ENCODE measurements around the gene ODAD2.
"Not testable (repeated sequence)": the region's sequence is repeated elsewhere in the genome, so short reads cannot be mapped to it uniquely, and the experiment has no call there.

The ODAD2 gene

DNA sequence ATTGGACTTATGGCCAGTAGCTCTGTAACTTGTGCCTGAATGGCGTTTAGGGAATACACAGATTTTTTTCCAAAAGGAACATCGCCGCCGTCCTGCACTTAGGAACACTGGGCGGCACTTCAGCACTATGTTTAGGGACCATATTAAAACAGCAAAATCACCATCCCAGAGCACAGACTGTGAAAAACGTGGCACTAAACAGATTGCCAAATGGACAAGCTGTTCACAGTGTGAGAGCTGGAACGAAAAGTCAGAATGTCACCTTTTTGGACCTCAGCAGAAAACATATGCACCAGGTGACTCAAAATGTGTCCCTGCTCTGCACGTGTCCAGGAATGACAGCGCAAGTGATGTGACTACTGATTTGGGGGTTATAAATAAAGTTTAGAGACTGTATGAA lies 87.9 kb downstream of the ODAD2 start:
- H3K27ac Mint-ChIP-seq = no peak overlapping the region
- H3K4me3 Mint-ChIP-seq = no peak overlapping the region
- DNase-seq (ENCODE audit: low spot score in 2 of 2) (no peak), ATAC-seq (no peak)
- no peaks in the 10 kb centered on the region for H3K9me3 Mint-ChIP-seq
- H3K36me3 Mint-ChIP-seq = no peaks in the 10 kb centered on the region
- no peaks in the 10 kb centered on the region for H3K4me1 Mint-ChIP-seq

DNA sequence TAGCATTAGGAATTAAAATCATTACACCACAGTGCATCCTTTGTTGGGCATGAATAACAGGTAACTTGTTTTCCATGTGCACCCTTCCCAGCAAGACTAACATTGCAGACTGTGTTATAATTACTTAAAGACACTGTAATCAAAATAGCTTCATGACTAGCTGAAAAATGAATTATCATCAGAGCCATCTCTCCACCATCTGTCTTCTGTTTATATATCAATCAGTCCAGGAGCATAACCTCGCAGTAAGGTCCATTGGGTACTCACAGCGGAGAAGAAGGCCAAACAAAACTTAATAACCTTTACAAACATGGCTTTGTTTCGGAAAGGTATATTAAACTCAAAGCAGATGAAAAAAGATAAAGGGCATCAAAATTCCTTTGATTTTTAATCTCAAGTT lies 90.6 kb downstream of the ODAD2 start:
- DNase-seq (ENCODE audit: low spot score in 2 of 2) (no peak), ATAC-seq (no peak)
- Mint-ChIP-seq H3K36me3 (no peaks in the 10 kb centered on the region), H3K4me3 (no peak overlapping the region), H3K4me1 (no peaks in the 10 kb centered on the region), H3K9me3 (peaks cover 2% of the 10 kb centered on the region), H3K27ac (no peak overlapping the region)

DNA sequence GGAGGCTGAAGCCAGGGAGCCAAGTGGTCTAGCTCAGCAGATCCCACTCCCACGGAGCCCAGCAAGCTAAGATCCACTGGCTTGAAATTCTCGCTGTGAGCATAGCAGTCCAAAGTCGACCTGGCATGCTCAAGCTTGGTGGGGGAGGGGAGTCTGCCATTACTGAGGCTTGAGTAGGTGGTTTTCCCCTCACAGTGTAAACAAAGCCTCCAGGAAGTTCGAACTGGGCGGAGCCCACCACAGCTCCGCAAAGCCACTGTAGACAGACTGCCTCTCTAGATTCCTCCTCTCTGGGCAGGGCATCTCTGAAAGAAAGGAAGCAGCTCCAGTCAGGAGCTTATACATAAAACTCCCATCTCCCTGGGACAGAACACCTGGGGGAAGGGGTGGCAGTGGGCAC lies 99.4 kb downstream of the ODAD2 start:
- ATAC-seq; H3K4me1 Mint-ChIP-seq; H3K36me3 Mint-ChIP-seq; H3K4me3 Mint-ChIP-seq; DNase-seq (ENCODE audit: low spot score in 2 of 2): not testable (repeated sequence)
- Mint-ChIP-seq H3K9me3 (peaks cover 15% of the 10 kb centered on the region), H3K27ac (peak overlapping the region; percentile 39)

DNA sequence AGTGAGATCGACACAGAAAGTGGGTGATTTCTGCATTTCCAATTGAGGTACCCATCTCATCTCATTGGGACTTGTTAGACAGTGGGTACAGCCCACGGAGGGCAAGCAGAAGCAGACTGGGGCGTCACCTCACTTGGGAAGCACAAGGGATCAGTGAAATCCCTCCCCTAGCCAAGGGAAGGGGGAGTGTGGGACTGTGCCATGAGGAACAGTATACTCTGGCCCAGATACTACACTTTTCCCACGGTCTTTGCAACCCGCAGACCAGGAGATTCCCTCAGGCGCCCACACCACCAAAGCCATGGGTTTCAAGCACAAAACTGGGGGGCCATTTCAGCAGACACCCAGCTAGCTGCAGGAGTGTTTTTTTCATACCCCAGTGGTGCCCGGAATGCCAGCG lies 99.8 kb downstream of the ODAD2 start:
- H3K9me3 Mint-ChIP-seq = peaks cover 15% of the 10 kb centered on the region
- ATAC-seq (no peak), DNase-seq (ENCODE audit: low spot score in 2 of 2) (no peak)
- H3K36me3 Mint-ChIP-seq = no peaks in the 10 kb centered on the region
- no peak overlapping the region for H3K27ac Mint-ChIP-seq
- peaks cover 6% of the 10 kb centered on the region for H3K4me1 Mint-ChIP-seq
- no peak overlapping the region for H3K4me3 Mint-ChIP-seq

DNA sequence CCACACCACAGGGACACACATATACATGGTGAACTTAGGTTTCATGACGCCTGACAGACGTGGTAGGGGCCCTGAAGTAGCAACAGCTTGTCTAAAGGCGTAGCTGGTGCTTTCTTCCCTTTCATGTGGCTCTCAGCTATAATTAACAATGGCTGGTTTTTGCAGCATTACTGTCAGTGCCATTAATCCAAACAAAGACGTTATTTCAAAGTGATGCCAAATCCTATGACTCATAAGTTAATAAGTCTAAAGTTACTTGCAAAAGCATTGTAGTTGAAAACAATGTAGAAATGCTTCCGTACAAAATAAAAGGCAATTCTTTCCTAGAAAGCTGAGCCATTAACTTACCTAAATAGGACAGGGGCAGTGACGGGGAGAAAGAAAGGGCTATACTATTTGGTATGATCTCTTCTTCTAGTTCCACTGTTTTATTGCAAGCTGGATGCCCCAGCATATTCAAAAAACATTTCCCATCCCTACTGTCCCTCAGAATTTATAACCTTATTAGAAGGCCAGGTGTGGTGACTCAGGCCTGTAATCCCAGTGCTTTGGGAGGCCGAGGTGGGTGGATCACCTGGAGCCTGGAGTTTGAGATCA lies 105.4 kb downstream of the ODAD2 start:
- DNase-seq (ENCODE audit: low spot score in 2 of 2) = no peak
- H3K4me3 Mint-ChIP-seq = no peak overlapping the region
- no peaks in the 10 kb centered on the region for H3K4me1 Mint-ChIP-seq
- ATAC-seq = no peak
- H3K27ac Mint-ChIP-seq = no peak overlapping the region
- H3K9me3 Mint-ChIP-seq = peaks cover 4% of the 10 kb centered on the region
- H3K36me3 Mint-ChIP-seq = no peaks in the 10 kb centered on the region

DNA sequence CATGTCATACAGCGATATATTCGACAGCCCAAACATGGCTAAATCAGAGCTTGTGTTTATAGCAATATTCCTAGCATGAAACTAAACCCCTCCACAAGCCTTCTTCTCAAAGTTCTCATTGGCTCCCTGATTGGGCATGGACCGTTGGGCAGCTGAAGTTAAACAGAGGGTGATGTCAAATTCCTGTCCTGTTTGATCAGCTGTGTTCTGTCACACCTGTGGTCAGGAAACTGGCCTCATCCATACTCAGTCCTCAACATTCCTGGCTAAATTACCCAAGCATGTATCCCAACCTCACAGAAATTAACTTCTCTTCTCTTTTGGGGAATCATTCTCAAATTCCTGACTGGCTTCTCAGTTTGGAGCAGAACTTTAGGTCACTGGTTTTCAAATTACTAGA lies 107.9 kb downstream of the ODAD2 start:
- no peaks in the 10 kb centered on the region for H3K4me1 Mint-ChIP-seq
- no peak overlapping the region for H3K4me3 Mint-ChIP-seq
- ATAC-seq (no peak), DNase-seq (ENCODE audit: low spot score in 2 of 2) (no peak)
- H3K9me3 Mint-ChIP-seq = peaks cover 5% of the 10 kb centered on the region
- H3K27ac Mint-ChIP-seq = no peak overlapping the region
- H3K36me3 Mint-ChIP-seq = no peaks in the 10 kb centered on the region

DNA sequence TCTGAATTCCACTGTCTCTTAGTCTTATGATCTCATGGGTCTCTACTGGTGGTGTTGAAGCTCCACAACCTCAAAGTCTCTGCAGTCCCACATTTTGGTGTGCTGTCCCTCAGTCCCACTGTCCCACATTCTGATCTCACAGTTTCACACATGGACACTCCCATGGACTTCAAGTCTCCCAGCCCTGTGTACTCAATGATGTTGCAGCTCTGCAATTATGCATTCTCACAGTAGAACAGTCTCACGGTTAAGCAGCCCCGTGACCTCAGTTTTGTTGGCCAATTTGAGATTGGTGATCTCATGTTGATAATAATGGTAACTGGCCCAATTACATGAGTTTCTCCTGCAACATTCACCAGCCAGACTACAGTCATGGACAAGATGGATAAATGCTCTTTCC lies 109.4 kb downstream of the ODAD2 start:
- H3K27ac Mint-ChIP-seq = no peak overlapping the region
- ATAC-seq (no peak), DNase-seq (ENCODE audit: low spot score in 2 of 2) (no peak)
- peaks cover 3% of the 10 kb centered on the region for H3K4me1 Mint-ChIP-seq
- no peaks in the 10 kb centered on the region for H3K36me3 Mint-ChIP-seq
- peaks cover 5% of the 10 kb centered on the region for H3K9me3 Mint-ChIP-seq
- no peak overlapping the region for H3K4me3 Mint-ChIP-seq

DNA sequence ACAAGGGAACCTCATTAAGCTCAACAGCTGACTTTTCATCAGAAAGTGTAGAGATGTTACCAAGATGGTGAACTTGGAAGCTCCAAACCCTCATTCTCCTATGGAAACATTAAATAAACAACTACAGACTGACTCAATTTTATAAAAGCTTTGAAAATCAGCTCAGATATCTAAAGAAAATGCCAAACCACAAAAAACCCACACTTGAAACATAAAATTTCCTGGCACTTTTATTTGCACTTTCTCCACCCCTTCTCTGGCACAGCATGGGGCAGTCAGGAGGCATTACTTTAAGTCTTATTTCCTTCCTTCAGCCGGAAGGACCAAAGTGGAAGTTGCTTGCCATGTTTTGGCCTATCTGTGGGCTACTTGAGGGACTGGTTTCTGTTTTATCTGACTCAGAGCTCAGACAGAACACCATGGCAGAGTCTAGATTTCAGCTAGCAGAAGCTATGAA lies 114.7 kb downstream of the ODAD2 start:
- Mint-ChIP-seq H3K27ac (no peak overlapping the region), H3K36me3 (no peaks in the 10 kb centered on the region), H3K9me3 (peaks cover 7% of the 10 kb centered on the region), H3K4me3 (no peak overlapping the region), H3K4me1 (peaks cover 5% of the 10 kb centered on the region)
- ATAC-seq (peak; percentile 44), DNase-seq (ENCODE audit: low spot score in 2 of 2) (no peak)

DNA sequence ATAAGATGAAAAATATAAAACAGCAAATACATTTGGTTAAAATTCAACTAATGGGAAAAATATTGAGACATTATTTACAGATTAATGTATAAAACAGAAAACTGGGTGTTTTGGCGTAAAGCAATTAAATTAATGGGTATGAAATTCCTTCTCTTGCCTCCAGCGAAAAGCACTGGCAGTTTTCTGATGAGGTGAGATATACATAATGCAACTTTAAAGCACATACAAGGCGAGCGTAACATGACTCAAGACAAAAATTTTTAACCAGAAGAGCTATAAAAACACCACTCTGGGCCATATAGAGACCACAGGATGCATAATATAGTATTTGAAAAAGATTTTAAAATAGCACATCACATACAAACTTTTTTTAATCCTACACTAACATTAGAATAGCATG lies 120.6 kb downstream of the ODAD2 start:
- ATAC-seq (no peak), DNase-seq (ENCODE audit: low spot score in 2 of 2) (no peak)
- no peaks in the 10 kb centered on the region for H3K4me1 Mint-ChIP-seq
- H3K27ac Mint-ChIP-seq = no peak overlapping the region
- H3K4me3 Mint-ChIP-seq = no peak overlapping the region
- no peaks in the 10 kb centered on the region for H3K36me3 Mint-ChIP-seq
- H3K9me3 Mint-ChIP-seq = peaks cover 4% of the 10 kb centered on the region

DNA sequence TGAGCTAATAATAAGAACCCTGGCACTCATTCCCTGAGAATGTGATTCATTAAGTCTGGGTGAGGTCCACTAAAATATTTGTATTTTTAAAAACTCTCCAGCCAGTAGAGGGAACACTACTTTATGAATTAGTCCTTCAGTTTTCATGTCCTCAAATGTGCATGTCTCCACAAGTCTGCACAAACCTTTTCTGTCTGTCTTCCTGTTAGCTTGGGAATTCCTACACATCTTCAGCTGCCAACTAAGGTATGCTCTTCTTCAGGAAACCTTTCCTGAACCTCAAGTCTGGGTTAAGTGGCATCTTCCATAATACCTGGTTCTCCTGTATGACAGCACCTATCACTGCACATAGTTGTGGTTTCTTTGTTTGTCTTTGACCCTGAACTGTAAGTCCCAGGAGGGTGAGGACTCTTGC lies 133.7 kb downstream of the ODAD2 start:
- no peak overlapping the region for H3K27ac Mint-ChIP-seq
- peaks cover 5% of the 10 kb centered on the region for H3K9me3 Mint-ChIP-seq
- H3K4me1 Mint-ChIP-seq = no peaks in the 10 kb centered on the region
- ATAC-seq (no peak), DNase-seq (ENCODE audit: low spot score in 2 of 2) (no peak)
- no peak overlapping the region for H3K4me3 Mint-ChIP-seq
- no peaks in the 10 kb centered on the region for H3K36me3 Mint-ChIP-seq

DNA sequence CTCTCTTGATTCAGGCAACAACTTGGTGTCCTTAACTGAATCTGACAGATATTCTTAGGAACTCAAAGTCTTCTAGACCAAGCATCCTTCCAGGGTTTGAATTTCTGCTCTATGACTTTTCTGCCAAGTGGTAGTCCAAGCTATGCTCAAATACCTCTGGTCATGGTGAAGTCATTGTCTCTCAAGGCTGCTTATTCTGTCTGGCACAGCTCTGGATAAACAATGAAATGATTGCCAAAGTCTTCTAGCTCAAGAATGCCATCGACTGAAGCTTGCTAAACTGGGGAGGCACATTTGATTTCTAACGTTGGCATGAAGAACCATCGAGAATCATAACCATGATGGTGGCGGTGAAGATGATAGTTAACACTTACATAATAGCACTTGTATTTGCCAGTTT lies 137.1 kb downstream of the ODAD2 start:
- no peak overlapping the region for H3K4me3 Mint-ChIP-seq
- no peak overlapping the region for H3K27ac Mint-ChIP-seq
- no peaks in the 10 kb centered on the region for H3K9me3 Mint-ChIP-seq
- DNase-seq (ENCODE audit: low spot score in 2 of 2) (no peak), ATAC-seq (no peak)
- H3K4me1 Mint-ChIP-seq = no peaks in the 10 kb centered on the region
- H3K36me3 Mint-ChIP-seq = no peaks in the 10 kb centered on the region

DNA sequence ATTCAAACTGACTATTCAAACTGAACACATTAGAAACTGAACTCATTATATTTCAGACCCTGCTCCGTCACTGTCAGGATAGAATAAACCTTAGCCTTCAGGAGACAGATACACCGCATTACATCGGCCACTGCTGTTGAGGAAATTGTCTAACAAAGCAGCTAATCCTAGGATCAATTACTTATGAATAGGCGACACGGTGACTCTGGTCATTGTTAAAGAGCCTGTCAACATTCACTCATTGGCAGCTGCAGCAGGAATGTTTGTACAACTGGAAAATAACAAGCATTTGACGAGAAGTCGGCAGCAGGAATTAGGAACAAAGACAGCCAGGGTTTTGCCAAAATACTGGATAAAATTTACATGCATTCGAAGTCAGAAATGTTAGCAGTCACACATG lies 141.3 kb downstream of the ODAD2 start:
- Mint-ChIP-seq H3K4me3 (no peak overlapping the region), H3K27ac (no peak overlapping the region), H3K4me1 (no peaks in the 10 kb centered on the region), H3K36me3 (no peaks in the 10 kb centered on the region), H3K9me3 (no peaks in the 10 kb centered on the region)
- DNase-seq (ENCODE audit: low spot score in 2 of 2) (no peak), ATAC-seq (no peak)

DNA sequence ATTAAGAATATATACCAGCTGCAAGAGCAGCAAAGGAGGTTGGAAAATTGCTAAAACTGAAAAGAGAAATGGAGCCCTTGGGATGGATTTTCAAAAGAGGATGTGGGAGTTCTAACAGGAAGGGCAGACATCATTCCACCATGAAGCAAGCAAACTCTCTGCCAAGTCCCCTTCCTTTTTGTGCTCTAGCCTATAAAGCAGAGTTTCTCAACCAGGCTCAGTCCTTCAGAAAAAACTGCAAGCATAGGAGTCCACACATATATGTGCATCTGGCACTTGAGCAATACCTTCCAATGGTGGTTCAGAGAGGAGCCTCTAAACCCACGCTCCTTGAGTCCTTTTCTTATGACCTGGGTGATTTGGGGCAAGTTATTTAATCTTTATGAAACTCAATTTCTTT lies 154.7 kb downstream of the ODAD2 start:
- Mint-ChIP-seq H3K4me3 (no peak overlapping the region), H3K9me3 (no peaks in the 10 kb centered on the region), H3K27ac (no peak overlapping the region), H3K4me1 (no peaks in the 10 kb centered on the region), H3K36me3 (no peaks in the 10 kb centered on the region)
- DNase-seq (ENCODE audit: low spot score in 2 of 2) = no peak
- ATAC-seq = no peak

DNA sequence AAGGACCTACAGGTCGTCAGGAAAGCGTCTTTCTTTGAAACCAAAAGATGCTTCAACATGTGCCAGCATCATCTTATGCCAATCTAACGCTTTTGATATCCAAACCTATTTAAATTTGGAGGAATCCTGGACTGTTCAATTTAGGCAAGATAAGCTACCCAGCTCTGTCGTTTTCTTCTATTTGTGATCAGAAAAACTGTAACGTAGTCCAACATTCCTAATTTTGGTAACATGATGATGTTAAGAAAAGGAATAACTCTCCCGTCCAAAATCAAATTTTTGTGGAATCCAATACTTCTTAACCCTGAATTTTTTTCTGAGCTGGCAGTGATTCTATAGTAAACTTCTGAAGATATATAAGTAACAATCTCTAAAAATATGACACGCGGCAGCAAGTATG lies 160.0 kb downstream of the ODAD2 start:
- ATAC-seq (no peak), DNase-seq (ENCODE audit: low spot score in 2 of 2) (no peak)
- H3K4me3 Mint-ChIP-seq = no peak overlapping the region
- no peaks in the 10 kb centered on the region for H3K36me3 Mint-ChIP-seq
- H3K27ac Mint-ChIP-seq = no peak overlapping the region
- no peaks in the 10 kb centered on the region for H3K4me1 Mint-ChIP-seq
- no peaks in the 10 kb centered on the region for H3K9me3 Mint-ChIP-seq

DNA sequence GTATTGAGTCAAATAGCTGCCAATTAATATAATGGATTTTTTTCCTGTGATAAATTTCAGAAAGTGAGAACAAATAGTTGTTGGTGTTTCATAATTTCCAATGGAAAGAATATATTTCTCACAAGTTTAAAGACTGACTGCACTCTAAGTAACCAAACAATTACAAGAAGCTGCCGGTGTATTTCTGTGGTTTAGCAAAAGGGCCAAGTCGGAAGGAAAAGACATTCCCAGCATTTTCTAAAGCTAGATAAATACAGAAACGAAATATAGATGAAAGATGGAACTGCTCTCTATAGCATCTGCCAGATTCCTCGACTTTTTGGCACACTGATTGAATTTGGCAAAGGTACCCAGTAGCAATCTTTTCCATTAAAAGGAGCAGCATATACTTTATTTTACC lies 160.5 kb downstream of the ODAD2 start:
- H3K9me3 Mint-ChIP-seq = no peaks in the 10 kb centered on the region
- no peaks in the 10 kb centered on the region for H3K4me1 Mint-ChIP-seq
- no peak for DNase-seq (ENCODE audit: low spot score in 2 of 2)
- H3K4me3 Mint-ChIP-seq = no peak overlapping the region
- no peaks in the 10 kb centered on the region for H3K36me3 Mint-ChIP-seq
- no peak overlapping the region for H3K27ac Mint-ChIP-seq
- no peak for ATAC-seq

DNA sequence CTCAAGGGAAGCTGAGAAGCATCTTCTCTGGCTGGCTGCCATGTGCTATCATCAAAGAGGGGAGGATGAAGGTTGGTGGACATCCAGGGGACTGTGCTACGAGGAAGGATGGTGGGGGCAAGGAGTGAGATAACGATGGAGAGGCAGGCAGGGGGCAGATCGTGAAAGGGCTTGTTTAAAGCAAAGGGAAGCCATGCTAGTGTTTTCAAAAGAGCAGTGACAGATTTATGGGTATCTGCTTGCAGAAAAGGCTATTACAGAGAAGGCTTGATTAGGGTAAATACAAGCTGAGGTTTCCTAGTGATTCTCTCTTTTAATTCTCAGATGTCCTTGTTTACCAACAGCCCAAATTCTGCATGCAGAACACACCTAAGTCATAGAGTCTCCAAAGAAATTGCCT lies 164.4 kb downstream of the ODAD2 start:
- Mint-ChIP-seq H3K27ac (no peak overlapping the region), H3K4me1 (no peaks in the 10 kb centered on the region), H3K36me3 (no peaks in the 10 kb centered on the region), H3K4me3 (no peak overlapping the region), H3K9me3 (no peaks in the 10 kb centered on the region)
- ATAC-seq = no peak
- DNase-seq (ENCODE audit: low spot score in 2 of 2) = no peak

DNA sequence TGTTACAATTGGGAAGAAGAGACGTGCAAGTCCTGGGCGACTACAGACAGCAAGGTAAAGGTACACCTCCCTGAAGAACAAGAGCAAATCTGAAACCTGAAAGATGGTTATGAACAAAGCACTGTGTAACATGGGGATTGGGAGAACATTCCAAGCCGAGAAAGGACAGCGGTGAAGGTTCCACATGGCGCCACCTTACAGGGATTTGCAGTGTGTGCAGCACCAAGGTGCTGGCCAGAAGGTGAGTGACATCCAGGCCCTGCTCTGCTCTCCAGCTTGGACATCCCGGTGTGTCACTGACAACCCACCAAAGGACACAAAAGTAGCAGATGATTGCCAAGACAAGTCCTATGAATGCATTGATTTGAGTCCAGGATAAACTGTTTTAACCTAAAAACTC lies 165.1 kb downstream of the ODAD2 start:
- no peak for DNase-seq (ENCODE audit: low spot score in 2 of 2)
- H3K27ac Mint-ChIP-seq = no peak overlapping the region

More for the DNA sequence above, 165.1 kb downstream of the ODAD2 start:
- no peaks in the 10 kb centered on the region for H3K9me3 Mint-ChIP-seq
- ATAC-seq = no peak
- H3K4me3 Mint-ChIP-seq = no peak overlapping the region
- H3K4me1 Mint-ChIP-seq = no peaks in the 10 kb centered on the region
- H3K36me3 Mint-ChIP-seq = no peaks in the 10 kb centered on the region

All from stimulated activated effector memory CD8-positive, alpha-beta T cell treated with anti-CD3 and anti-CD28 coated beads, Interleukin-12 subunit alpha, Interleukin-12 subunit beta, amount 100 ng/mL, for 72 hours (primary cell).